Measurements from ENCODE around the gene IWS1.
"Not testable (repeated sequence)": the region's sequence is repeated elsewhere in the genome, so short reads cannot be mapped to it uniquely, and the experiment has no call there.

The IWS1 gene

GRCh38 chr2:127560201-127560930 lies 34.1 kb upstream of the IWS1 start:
- no peak for FAIRE-seq

- FAIRE-seq: no peak
Observed at GRCh38 chr2:127559454-127559853, 33.2 kb upstream of the IWS1 start.

- no peak for FAIRE-seq
Observed at GRCh38 chr2:127558911-127559310, 32.6 kb upstream of the IWS1 start.

GRCh38 chr2:127552846-127553245 lies 26.6 kb upstream of the IWS1 start:
- FAIRE-seq: no peak

GRCh38 chr2:127552336-127552735 lies 26.0 kb upstream of the IWS1 start:
- no peak for FAIRE-seq

- FAIRE-seq: no peak
Observed at GRCh38 chr2:127551221-127551930, 25.1 kb upstream of the IWS1 start.

- no peak for FAIRE-seq
Observed at GRCh38 chr2:127546797-127547196, 20.5 kb upstream of the IWS1 start.

GRCh38 chr2:127545796-127546195 lies 19.5 kb upstream of the IWS1 start:
- FAIRE-seq: no peak

- FAIRE-seq: no peak
Observed at GRCh38 chr2:127545189-127545588, 18.9 kb upstream of the IWS1 start.

- FAIRE-seq: not testable (repeated sequence)
Observed at GRCh38 chr2:127543013-127543501, 16.8 kb upstream of the IWS1 start.

- FAIRE-seq: no peak
Observed at GRCh38 chr2:127542231-127542630, 15.9 kb upstream of the IWS1 start.

GRCh38 chr2:127541809-127542208 lies 15.5 kb upstream of the IWS1 start:
- FAIRE-seq: no peak

- FAIRE-seq: no peak
Observed at GRCh38 chr2:127537644-127538043, 11.4 kb upstream of the IWS1 start.

- no peak for FAIRE-seq
Observed at GRCh38 chr2:127536707-127537541, 10.6 kb upstream of the IWS1 start.

GRCh38 chr2:127535918-127536317 lies 9.6 kb upstream of the IWS1 start:
- FAIRE-seq: no peak

GRCh38 chr2:127535422-127535901 lies 9.2 kb upstream of the IWS1 start, which contains the start of gene MYO7B:
MYO7B (plus strand) TSS chr2:127535683; CDS start chr2:127559723, 24,040 bp downstream.
- no peak for FAIRE-seq

GRCh38 chr2:127532296-127532695 lies 6.0 kb upstream of the IWS1 start:
- FAIRE-seq: no peak

GRCh38 chr2:127531221-127531648 lies 4.9 kb upstream of the IWS1 start:
- no peak for FAIRE-seq

- no peak for FAIRE-seq
Observed at GRCh38 chr2:127530245-127531140, 4.2 kb upstream of the IWS1 start.

GRCh38 chr2:127529416-127529815 lies 3.1 kb upstream of the IWS1 start:
- FAIRE-seq: not testable (repeated sequence)

- no peak for FAIRE-seq
Observed at GRCh38 chr2:127528487-127528886, 2.2 kb upstream of the IWS1 start.
